H9 (cell line): Measurements from ENCODE around the gene NCL. TPM values are rescaled to one million over a fixed set of nuclear protein-coding genes. Genes with fewer than 3 reads are reported as not detected.

Source experiments
- DNase-seq: peaks from one replicate; pipeline ENCODE4 v3.0.0-alpha.2; 2017
- H2AFZ ChIP-seq: one replicate; pipeline ENCODE4 v1.6.1; 2013; ENCODE audit warnings: mild to moderate bottlenecking, low read length, control low read depth, moderate library complexity
- H2AK5ac ChIP-seq: 2 replicates; pipeline ENCODE4 v1.6.1; 2013; ENCODE audit warnings: low read length, control low read depth, mixed read lengths; ENCODE audit not compliant: insufficient read length
- H2BK120ac ChIP-seq: one replicate; pipeline ENCODE4 v1.6.1; 2013; ENCODE audit warnings: low read depth, mild to moderate bottlenecking, low read length, control low read depth, inconsistent platforms; ENCODE audit not compliant: poor library complexity, severe bottlenecking
- H2BK12ac ChIP-seq: 2 replicates; pipeline ENCODE4 v1.6.1; 2013; ENCODE audit warnings: low read length, control low read depth, mixed read lengths, low read depth; ENCODE audit not compliant: insufficient read length
- H2BK15ac ChIP-seq: 2 replicates; pipeline ENCODE4 v1.6.1; 2013; ENCODE audit warnings: low read depth, low read length, control low read depth
- H2BK20ac ChIP-seq: one replicate; pipeline ENCODE4 v1.6.1; 2013; ENCODE audit warnings: low read depth, mild to moderate bottlenecking, low read length, control low read depth, inconsistent platforms; ENCODE audit not compliant: poor library complexity, severe bottlenecking
- H2BK5ac ChIP-seq: 2 replicates; pipeline ENCODE4 v1.6.1; 2013; ENCODE audit warnings: low read length, control low read depth, mixed read lengths; ENCODE audit not compliant: insufficient read length
- H3K14ac ChIP-seq: 2 replicates; pipeline ENCODE4 v1.6.1; 2013; ENCODE audit warnings: low read length, control low read depth; ENCODE audit not compliant: insufficient read depth
- H3K18ac ChIP-seq: 2 replicates; pipeline ENCODE4 v1.6.1; 2013; ENCODE audit warnings: low read depth, mild to moderate bottlenecking, mixed read lengths, low read length, control low read depth; ENCODE audit not compliant: insufficient read length
- H3K23ac ChIP-seq: 2 replicates; pipeline ENCODE4 v1.6.1; 2013; ENCODE audit warnings: low read length, control low read depth, mixed read lengths, low read depth; ENCODE audit not compliant: insufficient read length
- H3K23me2 ChIP-seq: 2 replicates; pipeline ENCODE4 v1.6.1; 2013; ENCODE audit warnings: low read depth, mild to moderate bottlenecking, mixed read lengths, low read length, control low read depth; ENCODE audit not compliant: insufficient read length, poor library complexity, severe bottlenecking
- H3K27ac ChIP-seq: 2 replicates; pipeline ENCODE4 v1.5.1; 2013; ENCODE audit warnings: low read length, control low read depth, mixed read lengths, low read depth; ENCODE audit not compliant: insufficient read length
- H3K27me3 ChIP-seq: 2 replicates; pipeline ENCODE4 v1.6.1; 2013; ENCODE audit warnings: low read length, control low read depth, inconsistent platforms; ENCODE audit not compliant: insufficient read depth
- H3K4ac ChIP-seq: 2 replicates; pipeline ENCODE4 v1.6.1; 2013; ENCODE audit warnings: low read depth, mild to moderate bottlenecking, control low read depth, inconsistent platforms, low read length, moderate library complexity
- H3K4me1 ChIP-seq: 2 replicates; pipeline ENCODE4 v1.6.1; 2013; ENCODE audit warnings: low read length, control low read depth, inconsistent platforms; ENCODE audit not compliant: insufficient read depth
- H3K4me2 ChIP-seq: 2 replicates; pipeline ENCODE4 v1.6.1; 2013; ENCODE audit warnings: low read length, control low read depth, mixed read lengths; ENCODE audit not compliant: insufficient read length, insufficient read depth
- H3K56ac ChIP-seq: 2 replicates; pipeline ENCODE4 v1.6.1; 2013; ENCODE audit warnings: low read depth, mild to moderate bottlenecking, mixed read lengths, low read length, control low read depth; ENCODE audit not compliant: insufficient read length
- H3K79me1 ChIP-seq: 2 replicates; pipeline ENCODE4 v1.6.1; 2013; ENCODE audit warnings: low read depth, mild to moderate bottlenecking, moderate library complexity, low read length, control low read depth, inconsistent platforms; ENCODE audit not compliant: insufficient read depth, poor library complexity, severe bottlenecking
- H3K79me2 ChIP-seq: 2 replicates; pipeline ENCODE4 v1.6.1; 2013; ENCODE audit warnings: low read length, control low read depth, inconsistent platforms; ENCODE audit not compliant: insufficient read depth
- H3K9ac ChIP-seq: 2 replicates; pipeline ENCODE4 v1.6.1; 2013; ENCODE audit warnings: low read length, control low read depth, mixed read lengths; ENCODE audit not compliant: insufficient read length; ENCODE audit errors: extremely low read depth
- H3K9me3 ChIP-seq: one replicate; pipeline ENCODE4 v1.6.1; 2013; ENCODE audit warnings: low read depth, low read length, inconsistent platforms; ENCODE audit not compliant: control insufficient read depth
- H3T11ph ChIP-seq: one replicate; pipeline ENCODE4 v1.6.1; 2013; ENCODE audit warnings: mild to moderate bottlenecking, low read length, control low read depth, inconsistent platforms
- H4K20me1 ChIP-seq: one replicate; pipeline ENCODE4 v1.6.1; 2013; ENCODE audit not compliant: control insufficient read depth, insufficient read length, insufficient read depth
- H4K5ac ChIP-seq: 2 replicates; pipeline ENCODE4 v1.6.1; 2013; ENCODE audit warnings: low read depth, mild to moderate bottlenecking, mixed read lengths, low read length, control low read depth; ENCODE audit not compliant: insufficient read length
- H4K8ac ChIP-seq: replicated peaks from 2 replicates; pipeline ENCODE4 v1.6.1; 2013; ENCODE audit warnings: low read length, control low read depth, mixed read lengths, low read depth; ENCODE audit not compliant: insufficient read length
- H4K91ac ChIP-seq: 2 replicates; pipeline ENCODE4 v1.6.1; 2013; ENCODE audit warnings: low read depth, mild to moderate bottlenecking, moderate library complexity, mixed read lengths, low read length, control low read depth; ENCODE audit not compliant: insufficient read length
- H3K27ac Mint-ChIP-seq, 3 experiments: 2 replicates in 2 of 3; 3 replicates in 1 of 3; pipeline ENCODE4 v1.8.0; 2020 to 2021; ENCODE audit warnings: mixed read lengths in 3 of 3, mild to moderate bottlenecking in 1 of 3, moderate library complexity in 1 of 3
- H3K27me3 Mint-ChIP-seq: 2 replicates; pipeline ENCODE4 v1.8.0; 2021; ENCODE audit warnings: low read depth, mild to moderate bottlenecking, moderate library complexity, mixed read lengths
- H3K36me3 Mint-ChIP-seq, 3 experiments: 2 replicates in 2 of 3; 3 replicates in 1 of 3; pipeline ENCODE4 v1.8.0; 2020 to 2021; ENCODE audit warnings: low read depth in 3 of 3, mixed read lengths in 3 of 3; ENCODE audit not compliant: insufficient read depth in 1 of 3
- H3K4me1 Mint-ChIP-seq, 2 experiments: 2 replicates each; pipeline ENCODE4 v1.8.0; 2020; ENCODE audit warnings: mixed read lengths in 2 of 2
- H3K4me3 Mint-ChIP-seq, 2 experiments: 2 replicates in 1 of 2; 3 replicates in 1 of 2; pipeline ENCODE4 v1.8.0; 2020 to 2021; ENCODE audit warnings: mild to moderate bottlenecking in 2 of 2, mixed read lengths in 2 of 2, moderate library complexity in 1 of 2
- H3K9me3 Mint-ChIP-seq, 2 experiments: 2 replicates in 1 of 2; 3 replicates in 1 of 2; pipeline ENCODE4 v1.8.0; 2020; ENCODE audit warnings: mild to moderate bottlenecking in 2 of 2, mixed read lengths in 2 of 2, moderate library complexity in 1 of 2
- CTCF ChIP-seq: fragments of 200-600 bp; sonication (generic); conservative IDR thresholded peaks from 3 replicates; pipeline ENCODE4 v1.8.0; 2021; ENCODE audit warnings: antibody characterized with exemption, mild to moderate bottlenecking
- WGBS: extraction: QIAGEN DNeasy Blood & Tissue Kit; methylation state at CpG from one replicate; pipeline ENCODE4 v1.1.7; 2013; ENCODE audit warnings: missing lambda C conversion rate, low lambda C conversion rate, mixed read lengths; ENCODE audit not compliant: insufficient read length; ENCODE audit errors: extremely low coverage; 5-methylcytosine and 5-hydroxymethylcytosine counted together
- total RNA-seq: library from RNA; stranded (reverse); gene quantifications from 2 replicates; pipeline ENCODE4 v1.2.1, GENCODE V29; 2021

NCL gene
- total RNA-seq, 1 experiment from 2014 or later: 1,269 TPM

- H2AFZ ChIP-seq: no peak overlapping the region
- no peak for TF ChIP-seq CTCF
- H3K14ac ChIP-seq: no peak overlapping the region
- no peaks in the 10 kb centered on the region for H3K23me2 ChIP-seq
- H2BK15ac ChIP-seq: no peak overlapping the region
- no peak overlapping the region for H2BK12ac ChIP-seq
- no peaks in the 10 kb centered on the region; the same call in 1 of the 2 replicates for H3K4me1 ChIP-seq
- Mint-ChIP-seq H3K36me3 (peaks cover 7 to 13% (median 10%) of the 10 kb centered on the region in 3 experiments), H3K27me3 (peaks cover 7% of the 10 kb centered on the region), H3K4me1 (peaks cover 21 to 29% of the 10 kb centered on the region in 2 experiments), H3K27ac (peak overlapping the region in 1 of 3 experiments; percentile 16; a peak in 1 of 7 replicates), H3K4me3 (no peak overlapping the region), H3K9me3 (peaks cover 12 to 17% of the 10 kb centered on the region in 2 experiments)
- no peak overlapping the region for H2BK120ac ChIP-seq
- H3K4ac ChIP-seq: no peak overlapping the region
- H2BK5ac ChIP-seq: no peak overlapping the region
- no peak overlapping the region for H3K23ac ChIP-seq
- no peaks in the 10 kb centered on the region for H3K79me2 ChIP-seq
- no peak overlapping the region for H2BK20ac ChIP-seq
- H3K27me3 ChIP-seq: no peaks in the 10 kb centered on the region
- H3K79me1 ChIP-seq: no peaks in the 10 kb centered on the region
- no peak overlapping the region for H3K18ac ChIP-seq
- H4K20me1 ChIP-seq: no peaks in the 10 kb centered on the region
- H3K9ac ChIP-seq: no peak overlapping the region
- H3T11ph ChIP-seq: no peak overlapping the region
- WGBS: no CpG with 5 or more reads among the region's 21 CpGs
- H3K9me3 ChIP-seq: no peaks in the 10 kb centered on the region
- no peak overlapping the region for H3K56ac ChIP-seq
- no peak overlapping the region for H4K8ac ChIP-seq
- DNase-seq: peak; percentile 62
- H3K4me2 ChIP-seq: no peak overlapping the region
- H2AK5ac ChIP-seq: no peak overlapping the region
- no peak overlapping the region for H3K27ac ChIP-seq
- no peak overlapping the region for H4K91ac ChIP-seq
- no peak overlapping the region for H4K5ac ChIP-seq
These were observed 38.2 kb downstream of the NCL start for GRCh38 chr2:231425811-231426703.
